Duodenal mucosa (tissue), 2 donors: Measurements from ENCODE around the gene PITRM1.

Experiments used
- H3K27ac ChIP-seq: one replicate; pipeline ENCODE4 v1.7.0; 2013; ENCODE audit warnings: low read depth, low read length
- H3K27me3 ChIP-seq, 2 donors: one replicate each; pipeline ENCODE4 v1.7.0; 2013; ENCODE audit warnings: low read length in 2 of 2, control low read depth in 1 of 2; ENCODE audit not compliant: insufficient read depth in 2 of 2, control insufficient read depth in 1 of 2
- H3K36me3 ChIP-seq, 2 donors: one replicate each; pipeline ENCODE4 v1.7.0; 2013; ENCODE audit warnings: low read length in 2 of 2, control low read depth in 1 of 2; ENCODE audit not compliant: insufficient read depth in 2 of 2, control insufficient read depth in 1 of 2
- H3K4me1 ChIP-seq, 2 donors: one replicate each; pipeline ENCODE4 v1.7.0; 2013; ENCODE audit warnings: low read length in 2 of 2, control low read depth in 1 of 2; ENCODE audit not compliant: insufficient read depth in 2 of 2, control insufficient read depth in 1 of 2
- H3K4me3 ChIP-seq, 2 donors: one replicate each; pipeline ENCODE4 v1.7.0; 2013; ENCODE audit warnings: low read length in 2 of 2, low read depth in 1 of 2
- H3K9ac ChIP-seq, 2 donors: one replicate each; pipeline ENCODE4 v1.7.0; 2013; ENCODE audit warnings: low read length in 2 of 2, low read depth in 1 of 2
- H3K9me3 ChIP-seq, 2 donors: one replicate each; pipeline ENCODE4 v1.7.0; 2013; ENCODE audit warnings: low read length in 2 of 2, control low read depth in 1 of 2; ENCODE audit not compliant: control insufficient read depth in 1 of 2

Gene PITRM1

DNA sequence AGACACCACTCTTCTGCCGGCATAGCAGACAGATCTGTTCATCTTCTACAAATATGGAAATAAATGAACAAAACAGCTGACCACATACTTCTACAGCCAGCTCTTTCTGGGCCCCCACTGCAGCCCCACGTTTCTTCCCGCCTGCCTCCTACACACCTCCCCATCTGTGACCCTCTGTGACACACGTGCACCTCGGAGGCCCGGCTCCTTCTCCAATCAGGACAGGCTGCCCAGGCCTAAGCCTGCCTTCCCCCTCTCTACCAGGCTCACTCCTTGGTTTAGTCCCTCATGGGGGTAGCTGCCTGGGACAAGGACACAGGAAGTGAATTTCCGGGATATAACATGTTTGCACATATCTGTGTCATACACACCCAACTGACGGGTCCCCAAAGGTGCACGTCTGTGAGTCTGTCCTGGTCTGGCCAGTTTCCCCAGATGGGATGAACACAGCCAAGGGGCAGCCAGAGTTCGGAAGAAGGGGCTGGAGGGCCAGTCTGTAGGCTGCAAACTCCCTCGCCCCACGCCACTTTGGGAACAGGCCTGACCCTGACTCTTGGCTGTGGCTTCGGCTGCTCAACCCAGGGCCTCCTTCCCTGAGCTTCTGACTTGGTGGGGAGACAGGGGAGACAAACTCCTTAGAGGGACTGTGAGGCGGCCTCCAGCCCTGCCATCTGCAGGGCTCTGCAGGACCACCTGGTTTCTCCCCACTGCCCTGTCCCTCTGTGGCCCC lies 30.3 kb downstream of the PITRM1 start:
- H3K27me3 ChIP-seq, result no peaks in the 10 kb centered on the region
- no peak overlapping the region for H3K9ac ChIP-seq
- no peaks in the 10 kb centered on the region for H3K9me3 ChIP-seq
- peaks cover 45 to 91% of the 10 kb centered on the region in 2 donors for H3K36me3 ChIP-seq
- H3K4me1 ChIP-seq, result no peaks in the 10 kb centered on the region
- H3K27ac ChIP-seq, result no peak overlapping the region
- H3K4me3 ChIP-seq, result no peak overlapping the region

DNA sequence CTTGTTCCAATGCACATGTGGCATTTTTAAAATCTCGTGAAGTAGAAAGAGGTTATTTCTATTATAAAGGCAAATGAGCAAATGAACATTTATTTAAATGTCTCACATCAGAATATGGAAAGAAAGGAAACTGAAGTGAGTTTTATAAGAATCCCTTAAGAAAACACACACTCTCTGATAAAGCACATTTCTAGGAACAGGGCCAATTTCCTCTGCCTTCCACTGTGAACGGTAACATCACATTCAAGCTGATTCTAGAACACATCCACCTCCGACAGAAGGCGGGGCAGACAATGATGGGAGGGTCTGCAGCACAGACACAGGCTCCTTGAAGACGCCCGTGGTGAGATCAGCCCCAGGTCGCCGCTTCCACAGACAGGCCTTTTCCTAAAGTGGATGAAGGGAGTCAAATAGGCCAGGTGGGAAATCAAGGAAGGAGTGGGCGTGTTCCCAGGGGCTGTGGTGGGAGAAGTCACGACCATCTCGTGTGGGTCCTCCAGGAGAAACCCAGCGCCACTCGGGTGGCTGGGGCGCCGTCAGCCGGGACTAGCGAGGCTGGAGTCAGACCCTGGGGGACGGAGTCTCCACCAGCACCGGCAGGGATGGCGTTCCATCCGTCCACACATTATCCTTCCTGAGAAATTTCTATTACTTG lies 31.1 kb downstream of the PITRM1 start:
- Histone ChIP-seq H3K4me1 (no peaks in the 10 kb centered on the region), H3K27ac (no peak overlapping the region), H3K9ac (no peak overlapping the region), H3K9me3 (no peaks in the 10 kb centered on the region), H3K4me3 (no peak overlapping the region), H3K36me3 (peaks cover 43 to 92% of the 10 kb centered on the region in 2 donors), H3K27me3 (no peaks in the 10 kb centered on the region)

DNA sequence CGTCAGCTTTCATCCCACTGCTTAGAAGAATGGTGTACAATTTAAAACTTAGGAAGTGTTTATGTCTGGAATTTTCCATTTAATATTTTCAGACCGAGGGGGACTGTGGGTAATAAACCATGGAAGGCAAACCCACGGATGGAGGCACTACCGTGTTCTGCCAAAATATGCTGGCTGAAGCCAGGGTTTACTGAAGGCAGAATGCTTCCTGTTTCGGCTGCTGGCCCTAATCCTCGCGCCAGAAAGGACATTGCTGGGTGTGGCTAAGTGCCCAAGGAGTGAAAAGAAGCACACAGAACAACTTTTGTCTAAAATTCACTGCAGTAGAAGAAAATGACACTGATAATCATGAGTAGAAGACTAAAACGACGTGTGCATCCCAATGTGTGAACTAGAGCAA lies 32.3 kb downstream of the PITRM1 start:
- no peak overlapping the region for H3K9ac ChIP-seq
- peaks cover 42 to 92% of the 10 kb centered on the region in 2 donors for H3K36me3 ChIP-seq
- no peak overlapping the region for H3K4me3 ChIP-seq
- no peaks in the 10 kb centered on the region for H3K9me3 ChIP-seq
- H3K4me1 ChIP-seq, result no peaks in the 10 kb centered on the region
- no peak overlapping the region for H3K27ac ChIP-seq
- no peaks in the 10 kb centered on the region for H3K27me3 ChIP-seq

DNA sequence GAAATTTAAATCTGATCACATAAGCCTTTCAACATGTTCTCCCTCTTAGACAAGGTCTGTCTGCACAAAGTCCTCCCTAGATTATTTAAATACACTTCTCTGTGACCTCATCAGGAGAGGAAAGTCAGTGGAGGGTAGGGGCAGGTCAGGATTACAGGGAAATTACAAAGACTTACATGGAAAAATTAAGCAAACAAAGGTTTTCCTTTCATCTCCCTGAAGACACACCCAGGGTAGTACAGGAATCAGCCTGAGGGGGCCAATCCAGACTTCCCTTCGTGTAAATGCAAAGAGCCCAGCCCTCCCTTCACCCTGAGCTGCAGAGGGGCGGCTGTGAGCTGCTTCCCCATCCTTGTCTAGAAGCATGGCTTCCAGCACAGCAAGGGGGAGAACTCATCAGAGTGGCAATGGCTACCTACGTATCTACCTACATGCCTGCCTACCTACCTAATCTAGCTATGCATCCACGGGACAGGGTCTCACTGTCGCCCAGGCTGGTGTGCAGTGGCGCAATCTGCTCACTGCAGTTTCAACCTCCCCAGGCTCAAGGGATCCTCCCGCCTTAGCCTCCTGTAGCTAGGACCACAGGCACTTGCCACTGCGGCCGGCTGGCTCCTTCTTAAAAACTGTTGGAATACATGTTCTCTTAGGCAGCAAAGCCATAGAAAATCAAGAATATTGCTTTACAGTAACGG lies 33.2 kb downstream of the PITRM1 start:
- H3K9me3 ChIP-seq, result no peaks in the 10 kb centered on the region
- no peak overlapping the region for H3K4me3 ChIP-seq
- peaks cover 41 to 92% of the 10 kb centered on the region in 2 donors for H3K36me3 ChIP-seq
- no peaks in the 10 kb centered on the region for H3K27me3 ChIP-seq
- H3K4me1 ChIP-seq, result no peaks in the 10 kb centered on the region
- no peak overlapping the region for H3K27ac ChIP-seq
- H3K9ac ChIP-seq, result no peak overlapping the region

DNA sequence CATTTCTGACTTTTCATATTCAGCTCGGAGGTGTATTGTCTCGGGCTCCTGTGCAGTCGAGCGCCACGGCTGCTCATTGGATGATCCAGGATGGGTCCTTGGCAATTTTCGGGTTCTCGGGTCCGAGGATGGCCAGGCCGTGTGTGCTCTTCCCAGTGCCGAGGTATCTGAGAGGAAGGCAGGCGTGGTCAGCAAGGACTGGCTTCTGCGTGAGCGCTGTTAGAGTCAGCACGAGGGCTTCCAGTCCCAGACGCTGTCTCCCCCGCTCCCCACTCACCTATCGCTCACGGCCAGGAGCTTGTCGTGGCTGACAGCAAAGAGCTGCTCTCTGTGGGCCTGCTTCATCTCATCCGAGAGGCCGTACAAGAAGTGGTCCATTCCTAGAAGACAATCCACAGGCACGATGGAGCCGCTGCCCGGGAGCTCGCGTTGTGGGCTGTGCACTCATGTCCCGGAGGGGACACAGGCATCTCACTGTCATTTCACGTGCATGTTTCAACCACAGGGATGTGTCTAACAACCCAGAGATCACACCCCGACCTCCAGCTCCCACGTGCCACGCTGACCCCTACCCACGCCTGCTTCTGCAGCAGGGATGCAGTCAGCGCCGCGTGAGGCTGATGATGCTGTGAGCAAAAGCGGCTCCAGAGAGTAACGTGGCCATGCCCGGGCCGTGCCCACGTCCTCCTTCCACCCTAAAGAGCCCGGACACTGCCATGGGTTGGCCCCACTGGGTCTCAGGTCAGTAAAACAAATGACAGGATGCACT lies 34.4 kb downstream of the PITRM1 start:
- no peaks in the 10 kb centered on the region for H3K4me1 ChIP-seq
- H3K9me3 ChIP-seq, result no peaks in the 10 kb centered on the region
- H3K27ac ChIP-seq, result no peak overlapping the region
- H3K36me3 ChIP-seq, result peaks cover 35 to 90% of the 10 kb centered on the region in 2 donors
- no peaks in the 10 kb centered on the region for H3K27me3 ChIP-seq
- no peak overlapping the region for H3K9ac ChIP-seq
- no peak overlapping the region for H3K4me3 ChIP-seq

DNA sequence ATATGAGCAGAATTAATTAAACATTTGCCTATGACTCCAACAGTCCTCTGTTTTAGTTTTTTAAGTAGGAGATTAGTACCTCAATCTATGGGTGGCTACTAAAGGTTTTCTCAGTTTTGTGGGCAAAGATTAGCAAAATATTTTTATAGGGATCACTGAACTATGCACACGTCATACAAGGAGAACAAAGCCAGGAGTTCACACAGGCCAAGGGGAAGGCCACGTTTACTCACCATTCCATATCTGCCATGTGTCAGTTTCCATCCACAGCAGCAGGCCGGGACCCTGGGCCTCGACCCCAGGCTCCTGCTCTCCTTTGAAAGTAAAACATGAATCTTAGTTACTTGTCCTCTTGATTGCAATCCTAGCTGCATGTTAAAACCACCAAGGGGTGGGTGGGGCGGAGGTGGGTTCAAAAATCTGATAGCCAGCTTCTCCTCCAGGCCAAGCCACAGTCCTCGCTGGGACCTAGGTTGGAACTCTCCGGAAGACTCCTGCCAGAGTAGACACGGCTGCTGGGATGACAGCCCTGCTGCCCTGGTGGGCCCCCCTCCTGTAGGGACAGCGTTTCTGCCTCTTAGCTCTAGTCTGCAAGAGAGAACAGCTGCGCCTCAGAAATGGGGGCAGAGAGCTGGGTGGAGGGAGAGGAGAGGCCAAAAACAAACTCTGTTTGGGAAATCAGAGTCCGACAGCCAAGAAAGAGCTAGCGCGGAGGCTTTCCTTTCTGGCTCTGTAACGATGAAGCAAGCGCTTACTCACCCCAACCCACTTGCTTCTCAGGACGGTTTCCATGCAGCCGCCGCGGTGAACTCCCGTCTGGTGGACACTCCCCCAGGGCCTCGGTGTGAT lies 35.6 kb downstream of the PITRM1 start:
- H3K4me3 ChIP-seq, result no peak overlapping the region
- H3K9me3 ChIP-seq, result no peaks in the 10 kb centered on the region
- H3K36me3 ChIP-seq, result peaks cover 34 to 90% of the 10 kb centered on the region in 2 donors
- H3K9ac ChIP-seq, result no peak overlapping the region
- no peak overlapping the region for H3K27ac ChIP-seq
- no peaks in the 10 kb centered on the region for H3K4me1 ChIP-seq
- H3K27me3 ChIP-seq, result no peaks in the 10 kb centered on the region

DNA sequence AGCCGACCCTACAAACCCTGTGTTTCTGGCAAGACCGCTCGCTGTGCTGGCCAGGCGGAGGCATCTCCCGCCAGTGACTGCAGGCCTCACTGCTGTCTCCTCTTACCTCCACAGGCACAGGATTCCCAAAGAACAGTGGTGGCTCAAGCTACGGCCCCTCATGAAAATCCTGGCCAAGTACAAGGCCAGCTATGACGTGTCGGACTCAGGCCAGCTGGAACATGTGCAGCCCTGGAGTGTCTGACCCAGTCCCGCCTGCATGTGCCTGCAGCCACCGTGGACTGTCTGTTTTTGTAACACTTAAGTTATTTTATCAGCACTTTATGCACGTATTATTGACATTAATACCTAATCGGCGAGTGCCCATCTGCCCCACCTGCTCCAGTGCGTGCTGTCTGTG lies 36.2 kb downstream of the PITRM1 start:
- Histone ChIP-seq H3K4me1 (no peaks in the 10 kb centered on the region), H3K36me3 (peaks cover 33 to 93% of the 10 kb centered on the region in 2 donors), H3K9me3 (no peaks in the 10 kb centered on the region), H3K4me3 (no peak overlapping the region), H3K27ac (no peak overlapping the region), H3K9ac (no peak overlapping the region), H3K27me3 (no peaks in the 10 kb centered on the region)

DNA sequence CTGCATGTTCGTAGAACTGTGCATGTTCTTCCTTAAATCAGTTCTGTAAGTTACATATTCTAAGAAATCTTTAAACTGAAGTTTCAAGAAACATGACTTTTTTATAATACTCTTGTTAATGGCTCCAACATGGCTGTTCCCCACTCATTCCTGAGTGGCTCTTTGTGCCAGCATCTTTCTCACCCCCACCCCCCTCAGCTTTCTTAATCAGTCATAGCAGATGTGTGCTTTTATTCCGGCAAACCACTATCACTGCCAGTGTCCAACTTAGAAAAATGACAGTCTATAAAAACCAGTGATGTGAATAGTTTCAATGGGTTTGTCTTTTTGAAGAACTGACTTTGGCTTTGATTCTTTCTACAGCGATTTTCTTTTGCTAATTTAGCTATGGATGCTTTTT lies 37.6 kb downstream of the PITRM1 start:
- Histone ChIP-seq H3K36me3 (peaks cover 32 to 88% of the 10 kb centered on the region in 2 donors), H3K27me3 (no peaks in the 10 kb centered on the region), H3K9me3 (no peaks in the 10 kb centered on the region), H3K27ac (no peak overlapping the region), H3K9ac (no peak overlapping the region), H3K4me3 (no peak overlapping the region), H3K4me1 (no peaks in the 10 kb centered on the region)

DNA sequence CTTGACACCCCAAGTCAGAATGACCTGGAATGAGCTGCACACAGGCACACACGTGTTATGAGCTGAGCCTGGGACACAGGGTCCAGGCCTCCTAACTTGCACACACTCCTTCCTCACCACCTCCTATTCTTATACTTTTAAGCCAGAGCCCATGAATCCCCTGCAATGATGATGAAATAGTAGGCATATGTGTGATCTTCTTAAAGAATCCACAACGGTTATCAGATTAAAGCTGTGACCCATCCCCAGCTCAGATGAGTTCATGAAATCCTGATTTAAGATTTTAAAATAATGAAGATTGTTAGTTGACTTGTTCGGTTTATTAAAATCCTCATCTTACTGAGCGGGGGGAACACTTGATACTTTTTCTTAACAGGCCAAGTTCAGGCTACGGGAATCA lies 38.6 kb downstream of the PITRM1 start:
- H3K27me3 ChIP-seq, result no peaks in the 10 kb centered on the region
- no peak overlapping the region for H3K27ac ChIP-seq
- H3K4me1 ChIP-seq, result no peaks in the 10 kb centered on the region
- H3K36me3 ChIP-seq, result peaks cover 31 to 80% of the 10 kb centered on the region in 2 donors
- no peak overlapping the region for H3K9ac ChIP-seq
- H3K9me3 ChIP-seq, result no peaks in the 10 kb centered on the region
- no peak overlapping the region for H3K4me3 ChIP-seq
